HG02678 (cell line): ENCODE results near the gene KBTBD8.

Experiments
- ATAC-seq: cut with Tn5 transposase; IDR thresholded peaks from one replicate; pipeline ENCODE4 v1.9.1; 2021; ENCODE audit warnings: mild to moderate bottlenecking, moderate library complexity; ENCODE audit not compliant: unreplicated experiment

The KBTBD8 gene

DNA sequence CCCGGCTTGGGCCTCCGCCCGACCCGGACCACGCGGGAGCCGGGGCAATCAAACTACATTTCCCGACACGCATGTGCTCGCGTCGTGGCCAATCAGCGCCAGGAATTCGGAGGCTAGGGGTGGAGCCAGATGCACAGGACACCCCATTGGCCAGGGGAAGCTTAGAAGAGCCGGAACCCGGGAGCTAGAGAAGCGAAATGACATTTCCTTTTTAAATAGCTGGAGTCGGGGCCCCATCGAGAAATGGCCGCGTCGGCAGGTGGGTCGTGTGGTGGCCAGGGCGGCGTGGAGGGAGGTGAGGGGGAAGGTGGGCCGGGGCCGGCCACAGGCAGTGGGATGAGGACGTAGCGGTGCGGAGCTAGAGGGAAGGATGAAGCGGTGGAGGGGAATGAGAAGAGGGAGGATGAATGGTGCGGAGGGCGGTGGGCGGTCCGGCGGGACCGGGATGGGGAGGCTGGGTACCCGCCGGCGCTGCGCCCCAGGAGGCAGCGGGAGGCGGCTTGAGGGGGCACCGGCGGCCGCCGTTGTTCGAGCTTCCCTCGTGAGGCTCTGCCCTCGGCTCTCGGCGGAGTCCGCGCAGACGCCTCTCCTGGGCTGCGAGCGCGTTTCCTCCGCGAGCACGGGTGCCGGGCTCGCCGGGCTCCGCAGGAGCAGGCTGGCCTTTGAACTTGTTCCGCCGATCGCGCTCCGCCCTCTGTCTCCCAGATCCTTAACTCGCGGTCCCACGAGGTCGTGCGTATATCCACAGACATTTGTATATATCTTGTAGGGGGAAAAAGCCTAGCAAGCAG lies at the start of gene KBTBD8:
TSS of gene KBTBD8 (plus strand) at position 195 of the 791 bp plus-strand sequence. CDS start at position 244, 49 bp downstream.
- peak; percentile 95 for ATAC-seq

DNA sequence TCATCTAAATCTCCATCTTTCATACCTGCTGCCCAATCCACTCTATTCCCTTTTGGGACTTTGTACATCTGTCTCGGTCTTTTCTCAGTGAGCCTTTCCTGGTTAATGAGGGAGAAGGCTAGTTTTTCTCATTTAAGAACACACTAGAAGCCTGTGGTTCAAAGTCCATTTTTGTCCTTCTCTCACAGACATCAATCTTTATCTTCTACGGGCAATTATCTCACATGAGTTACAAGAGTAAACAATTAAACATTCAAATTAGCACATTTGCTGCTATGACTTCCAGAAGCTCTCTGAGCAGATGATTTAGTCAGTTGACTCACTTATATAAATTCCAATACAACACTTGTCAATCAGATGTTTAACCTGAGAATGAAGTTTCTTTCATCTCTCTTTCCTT lies 49.3 kb upstream of the KBTBD8 start:
- ATAC-seq, result no peak

DNA sequence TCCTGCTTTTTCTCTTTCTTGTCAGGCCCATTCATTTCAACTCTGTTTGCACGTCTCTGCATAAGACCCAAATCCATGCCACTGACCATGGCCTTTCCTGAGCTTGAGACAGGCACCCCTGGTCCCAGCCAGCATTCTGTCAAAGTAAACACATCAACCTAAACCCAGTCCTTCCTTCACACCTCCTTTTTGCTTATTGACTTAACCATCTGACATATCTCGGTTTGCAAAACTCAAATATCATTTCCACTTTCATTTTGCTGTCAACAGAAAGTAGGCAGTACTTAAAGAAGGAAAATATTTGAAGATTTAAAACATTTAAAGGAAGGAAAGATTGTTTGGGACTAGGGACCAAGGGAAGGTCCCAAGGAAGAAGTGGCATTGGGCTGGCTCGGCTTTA lies 48.2 kb upstream of the KBTBD8 start:
- ATAC-seq, result no peak

DNA sequence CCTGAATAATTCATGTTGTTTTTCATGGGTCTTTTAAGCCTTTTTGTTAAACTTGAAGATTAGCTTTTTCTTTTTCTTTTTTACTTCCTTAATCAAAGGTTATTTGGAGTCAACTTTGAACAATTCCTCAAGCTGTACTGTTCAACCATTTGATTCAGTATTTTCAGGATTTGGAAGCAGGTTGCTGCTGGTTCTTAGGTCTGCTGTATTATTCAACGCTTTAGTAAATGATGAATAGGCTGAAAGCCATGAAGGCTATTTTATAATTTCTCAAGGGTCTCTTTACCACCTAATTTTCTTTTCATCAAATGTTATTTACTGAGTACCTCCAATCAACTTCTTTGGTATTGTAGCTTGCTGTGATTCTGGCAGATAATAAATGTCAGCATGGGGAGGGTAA lies 45.8 kb upstream of the KBTBD8 start:
- no peak for ATAC-seq

- no peak for ATAC-seq
Measured at GRCh38 chr3:66953934-66954445, 44.1 kb upstream of the KBTBD8 start.

DNA sequence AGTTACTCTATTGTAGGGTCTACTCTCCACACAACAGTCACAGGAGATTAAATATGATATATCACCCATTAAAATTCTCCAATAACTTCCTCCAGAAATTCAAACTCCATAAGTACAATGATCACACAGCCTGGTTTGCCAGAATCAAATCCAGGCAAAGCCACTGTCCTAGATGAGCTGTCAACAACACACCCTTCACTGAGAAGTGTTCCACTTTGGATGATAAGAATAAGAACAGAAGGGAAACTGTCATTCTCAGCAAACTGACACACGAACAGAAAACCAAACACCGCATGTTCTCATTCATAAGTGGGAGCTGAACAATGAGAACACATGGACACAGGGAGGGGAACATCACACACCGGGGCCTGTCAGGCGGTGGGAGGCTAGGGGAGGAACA lies 41.4 kb upstream of the KBTBD8 start:
- no peak for ATAC-seq

- no peak for ATAC-seq
Measured at GRCh38 chr3:66957367-66957766, 40.7 kb upstream of the KBTBD8 start.

GRCh38 chr3:66958067-66958466 lies 40.0 kb upstream of the KBTBD8 start:
- ATAC-seq, result no peak

GRCh38 chr3:66962664-66963063 lies 35.4 kb upstream of the KBTBD8 start:
- ATAC-seq, result no peak

- no peak for ATAC-seq
Measured at GRCh38 chr3:66971245-66971644, 26.9 kb upstream of the KBTBD8 start.

DNA sequence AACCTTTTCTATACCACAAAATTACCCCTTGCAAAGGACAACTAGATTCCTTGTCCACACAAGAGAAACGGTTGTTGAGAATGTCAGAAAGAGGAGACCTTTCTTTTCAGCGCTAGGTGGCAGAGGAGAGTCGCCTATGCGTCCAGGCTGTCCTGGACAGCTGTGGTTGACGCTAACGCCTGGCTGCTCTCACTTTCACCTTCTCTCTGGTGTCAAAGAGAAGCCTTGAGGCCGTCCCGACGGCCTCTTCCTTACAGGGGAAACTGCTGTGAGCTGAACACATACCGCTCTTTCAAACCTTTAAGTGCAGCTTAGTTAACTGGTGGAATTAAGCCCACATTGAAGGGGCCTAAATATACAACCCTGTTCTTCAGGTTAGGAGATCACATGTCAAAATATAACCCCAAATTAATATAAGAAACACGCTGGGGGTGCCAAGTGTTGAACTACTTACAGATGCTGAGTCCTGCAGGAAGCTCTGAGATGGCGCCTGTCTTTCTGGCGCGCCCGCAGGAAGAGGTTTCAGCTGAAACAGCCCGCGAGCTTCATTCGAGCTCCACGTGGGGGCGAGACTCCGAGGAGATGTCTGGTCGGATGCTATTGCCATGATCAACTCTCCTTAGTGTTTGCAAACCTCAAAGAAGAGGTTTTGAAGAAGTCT lies 26.1 kb upstream of the KBTBD8 start:
- ATAC-seq, result peak; percentile 99

DNA sequence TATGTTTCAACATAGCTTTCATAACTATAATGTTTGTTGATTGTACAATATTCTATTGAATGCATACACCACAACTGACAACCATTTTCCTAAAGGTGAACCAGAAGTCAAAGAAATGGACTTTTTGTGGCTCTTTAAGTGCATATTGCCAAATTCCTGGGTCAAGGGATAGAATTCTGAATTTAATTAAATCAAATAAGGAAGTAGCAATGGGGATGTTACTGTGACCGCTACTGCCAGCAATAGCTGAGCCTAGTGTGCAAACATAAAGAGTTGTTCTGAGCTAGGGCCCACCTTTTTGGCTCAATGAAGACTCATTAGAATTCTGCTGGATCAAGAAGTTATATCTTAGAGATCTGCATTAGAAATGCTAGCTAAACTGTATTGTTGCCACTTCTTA lies 17.3 kb upstream of the KBTBD8 start:
- no peak for ATAC-seq

- ATAC-seq, result no peak
Measured at GRCh38 chr3:66983101-66983500, 15.0 kb upstream of the KBTBD8 start.

GRCh38 chr3:66985336-66985920 lies 12.7 kb upstream of the KBTBD8 start:
- no peak for ATAC-seq

DNA sequence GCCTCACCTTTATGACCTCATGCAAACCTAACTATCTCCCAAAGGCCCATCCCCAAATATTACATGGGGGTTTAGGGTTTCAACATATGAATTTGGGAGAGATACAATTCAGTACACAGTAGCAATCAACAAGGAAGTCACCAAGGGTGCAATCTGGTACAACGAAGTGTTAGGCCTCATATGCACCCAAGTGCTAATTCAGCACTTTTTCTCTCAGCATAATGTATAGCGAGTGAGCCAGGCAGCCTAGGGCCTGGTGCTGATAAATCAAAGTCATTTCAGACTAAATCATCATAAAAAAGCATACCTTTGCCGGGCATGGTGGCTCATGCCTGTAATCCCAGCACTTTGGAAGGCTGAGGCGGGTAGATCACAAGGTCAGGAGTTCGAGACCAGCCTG lies 11.7 kb upstream of the KBTBD8 start:
- ATAC-seq, result no peak

DNA sequence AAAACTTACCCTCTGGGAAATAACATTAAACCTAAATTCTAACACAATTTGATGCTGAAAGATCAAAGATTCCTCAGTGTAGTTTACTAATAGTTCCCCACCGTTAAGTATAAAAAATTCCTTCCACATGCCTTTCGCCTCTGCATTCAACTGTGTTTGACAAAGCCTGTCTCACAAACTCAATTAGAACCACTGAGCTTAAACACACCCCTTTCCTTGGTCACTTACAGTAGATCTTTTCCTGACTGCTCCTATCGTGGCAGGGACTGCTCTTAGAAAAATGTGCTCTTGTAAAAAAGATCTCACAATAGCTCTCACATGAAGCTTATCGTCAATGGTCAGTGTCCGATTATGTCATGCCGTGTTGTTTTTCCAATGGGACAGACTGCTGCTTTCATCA lies 8.9 kb upstream of the KBTBD8 start:
- ATAC-seq, result no peak

- ATAC-seq, result peak; percentile 72
Measured at GRCh38 chr3:66989860-66990696, 8.0 kb upstream of the KBTBD8 start.

GRCh38 chr3:66991459-66991858 lies 6.6 kb upstream of the KBTBD8 start:
- ATAC-seq, result no peak

DNA sequence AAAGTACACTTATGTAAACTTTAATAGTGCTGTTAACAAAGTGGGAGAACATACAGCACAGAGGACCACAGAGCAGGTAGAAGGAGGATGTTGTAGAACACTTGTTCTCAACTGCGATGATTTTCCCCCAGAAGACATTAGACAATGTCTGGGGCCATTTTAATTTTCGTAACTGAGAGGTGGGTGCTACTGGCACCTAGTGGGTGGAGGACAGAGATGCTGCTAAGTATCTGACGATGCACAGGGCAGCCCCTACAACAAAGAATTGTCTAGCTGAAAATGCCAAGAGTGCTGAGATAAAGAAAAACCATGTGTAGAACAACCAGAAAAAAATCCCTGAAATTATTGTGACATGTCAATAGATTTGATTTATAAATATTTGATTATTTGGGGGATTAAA lies 5.0 kb upstream of the KBTBD8 start:
- ATAC-seq, result no peak

DNA sequence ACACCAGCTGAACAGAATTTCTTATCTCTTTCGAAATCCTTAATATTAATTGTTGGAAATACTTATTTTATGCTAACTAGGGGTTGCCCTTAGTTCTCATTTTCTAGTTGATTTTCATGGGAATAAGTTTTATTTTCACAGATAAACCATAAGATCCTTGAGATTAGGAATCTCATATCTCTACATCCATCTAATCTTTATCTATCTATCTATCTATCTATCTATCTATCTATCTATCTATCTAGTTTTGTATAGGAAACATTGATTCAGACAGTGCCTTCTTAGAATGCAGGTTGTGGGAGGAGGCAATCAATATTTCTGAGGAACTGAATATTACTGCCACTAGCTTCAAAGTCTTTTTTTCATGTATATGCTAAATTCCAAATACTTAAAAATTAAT lies 3.5 kb upstream of the KBTBD8 start:
- ATAC-seq, result no peak

DNA sequence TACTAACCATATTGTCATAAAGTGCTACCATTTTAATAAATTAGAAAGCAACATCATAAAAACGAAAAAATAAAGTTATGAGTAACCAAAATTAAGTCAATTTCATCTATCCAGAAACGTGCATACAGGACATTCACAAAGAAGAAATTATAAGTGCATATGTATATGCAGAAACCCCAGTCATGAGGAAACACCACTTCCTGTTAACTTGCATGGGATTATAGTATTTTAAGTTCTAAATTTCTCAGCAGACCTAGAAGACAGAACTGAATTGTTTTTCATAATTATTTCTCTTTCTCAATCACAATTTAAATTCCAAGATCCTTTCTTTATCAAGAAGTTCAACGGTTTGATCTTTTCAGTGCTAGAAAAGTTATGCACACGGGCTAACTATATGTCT lies 1.4 kb upstream of the KBTBD8 start:
- no peak for ATAC-seq
